Mammary epithelial cell (primary cell): ENCODE measurements around the gene TEAD1.

Source experiments
- EZH2 ChIP-seq: IDR thresholded peaks from 2 replicates; pipeline ENCODE4 v1.6.1; 2012; ENCODE audit warnings: low read length, inconsistent platforms, borderline replicate concordance
- TF ChIP-seq, protein P1 (sequence below), 2 donors: IDR thresholded peaks in 1 of 2; conservative IDR thresholded peaks in 1 of 2; 2 replicates each; pipeline ENCODE4 v1.5.1; 2011 to 2012; ENCODE audit warnings: inconsistent platforms in 2 of 2, low read length in 2 of 2, mild to moderate bottlenecking in 2 of 2, control low read depth in 1 of 2, low read depth in 1 of 2; ENCODE audit not compliant: insufficient read depth in 1 of 2; ENCODE audit errors: extremely low read depth in 1 of 2

GRCh38 chr11:12876340-12876739, 202.1 kb downstream of the TEAD1 start:
- TF ChIP-seq, protein P1, sequence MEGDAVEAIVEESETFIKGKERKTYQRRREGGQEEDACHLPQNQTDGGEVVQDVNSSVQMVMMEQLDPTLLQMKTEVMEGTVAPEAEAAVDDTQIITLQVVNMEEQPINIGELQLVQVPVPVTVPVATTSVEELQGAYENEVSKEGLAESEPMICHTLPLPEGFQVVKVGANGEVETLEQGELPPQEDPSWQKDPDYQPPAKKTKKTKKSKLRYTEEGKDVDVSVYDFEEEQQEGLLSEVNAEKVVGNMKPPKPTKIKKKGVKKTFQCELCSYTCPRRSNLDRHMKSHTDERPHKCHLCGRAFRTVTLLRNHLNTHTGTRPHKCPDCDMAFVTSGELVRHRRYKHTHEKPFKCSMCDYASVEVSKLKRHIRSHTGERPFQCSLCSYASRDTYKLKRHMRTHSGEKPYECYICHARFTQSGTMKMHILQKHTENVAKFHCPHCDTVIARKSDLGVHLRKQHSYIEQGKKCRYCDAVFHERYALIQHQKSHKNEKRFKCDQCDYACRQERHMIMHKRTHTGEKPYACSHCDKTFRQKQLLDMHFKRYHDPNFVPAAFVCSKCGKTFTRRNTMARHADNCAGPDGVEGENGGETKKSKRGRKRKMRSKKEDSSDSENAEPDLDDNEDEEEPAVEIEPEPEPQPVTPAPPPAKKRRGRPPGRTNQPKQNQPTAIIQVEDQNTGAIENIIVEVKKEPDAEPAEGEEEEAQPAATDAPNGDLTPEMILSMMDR (conservative IDR thresholded peaks at IDR 0.05 in 1 of 2, IDR thresholded peaks at IDR 0.05 in 1 of 2; ENCODE audit: extremely low read depth in 1 of 2, insufficient read depth in 1 of 2, low read depth in 1 of 2, low read length in 2 of 2): no peak
- no peak for TF ChIP-seq EZH2
